H1 (cell line): Measurements from ENCODE around the gene UVRAG. TPM values are rescaled to one million over a fixed set of nuclear protein-coding genes. Genes with fewer than 3 reads are reported as not detected.

Experiments used
- polyA plus RNA-seq, 7 experiments: library from polyadenylated mRNA; depleted of rRNA in 3 of 7; stranded (reverse) in 5 of 7; unstranded in 2 of 7; fragments of >200 nt in 5 of 7; fragments of 200-250 nt in 2 of 7; gene quantifications; 1 replicate in 5 of 7; 2 replicates in 1 of 7; 4 replicates in 1 of 7; pipeline versions ENCODE4 v1.2.1 to v1.2.3, GENCODE V29; 2011 to 2013; ENCODE audit warnings: missing spikeins in 2 of 7, mixed read lengths in 2 of 7
- small RNA-seq: library from polyadenylated mRNA; stranded (forward); fragments of <200 nt; extraction: miRNeasy Mini kit (QIAGEN cat#:217004); gene quantifications from one replicate; pipeline ENCODE3, GENCODE V24; 2013; ENCODE audit not compliant: insufficient read depth
- total RNA-seq: library from RNA; stranded (reverse); fragmentation: NEBNext Ultra II Directional; extraction: Animal tissue kit (Norgen Biotek cat#: 25700); gene quantifications from 2 replicates; pipeline ENCODE4 v1.2.1, GENCODE V29; 2021

The UVRAG gene
- total and polyA plus RNA-seq, 2 of the 8 experiments (the other 6 are each of a cell fraction or from before 2014, with no cell fraction given), result 5.5 to 14.7 TPM

Small RNA genes within 50 kb of the gene (small RNA-seq; reads per million reads assigned to genes)
- gene RF00019 (not detected), gene RNA5SP344 (not detected)

Other genes with a start within 250 kb of the UVRAG start
- gene MAP6, start 146.2 kb upstream of the UVRAG start, total RNA-seq, result 0.54 and 0.94 TPM in 2 replicates
- gene MAP6, start 146.2 kb upstream of the UVRAG start, polyA plus RNA-seq (2011; rRNA removed), result 0.49 and 0.89 TPM in 2 replicates
- gene MOGAT2, start 97.4 kb upstream of the UVRAG start, total RNA-seq, result not detected in 2 replicates
- not detected in 2 replicates for gene MOGAT2, start 97.4 kb upstream of the UVRAG start, polyA plus RNA-seq (2011; rRNA removed)
- 2.6 and 3.2 TPM in 2 replicates for gene DGAT2, start 46.4 kb upstream of the UVRAG start, total RNA-seq
- 5.9 and 8.5 TPM in 2 replicates for gene DGAT2, start 46.4 kb upstream of the UVRAG start, polyA plus RNA-seq (2011; rRNA removed)